Endothelial cell of umbilical vein (primary cell): ENCODE data around the gene MGAT1. TPM values are rescaled to one million over a fixed set of nuclear protein-coding genes. Genes with fewer than 3 reads are reported as not detected.

ENCODE experiments used
- BruUV-seq: library from RNA; stranded (reverse); fragments of 400-500 nt; replicated peaks from 2 replicates; lab custom pipeline; 2021; lab: Mats Ljungman, UMichigan
- CTCF ChIA-PET: fragments of 300-600, 350-600 bp; sonication (Branson Sonifier 250); formaldehyde crosslinking; loops from one replicate; lab custom pipeline; 2021; ENCODE audit warnings: antibody characterized with exemption, inconsistent platforms; lab: Charles Lee
- POLR2A ChIA-PET: fragments of 300-600, 350-600 bp; sonication (Branson Sonifier 250); formaldehyde crosslinking; loops from one replicate; lab custom pipeline; 2021; ENCODE audit warnings: antibody characterized with exemption, inconsistent platforms; lab: Charles Lee
- DNase-seq: peaks from one replicate; pipeline ENCODE4 v3.0.0-alpha.2; 2011; ENCODE audit warnings: low read depth, low spot score
- FAIRE-seq: peaks from 2 replicates; lab custom pipeline; 2011; peaks lifted over from hg19 to GRCh38; lab: Jason Lieb, UNC
- H2AFZ ChIP-seq: 2 replicates; pipeline ENCODE4 v1.6.0; 2012; ENCODE audit warnings: low read depth, low read length, control low read depth, inconsistent platforms
- H3K27ac ChIP-seq: 2 replicates; pipeline ENCODE4 v1.5.1; 2011; ENCODE audit warnings: low read depth, mild to moderate bottlenecking, control low read depth, low read length, moderate library complexity; ENCODE audit not compliant: insufficient read depth
- H3K27me3 ChIP-seq, 2 experiments: 2 replicates each; pipeline versions ENCODE4 v1.6.0 to v1.6.1; 2011; ENCODE audit warnings: low read length in 2 of 2, mixed read lengths in 1 of 2; ENCODE audit not compliant: control insufficient read depth in 2 of 2, insufficient read depth in 2 of 2
- H3K36me3 ChIP-seq, 2 experiments: 2 replicates in 1 of 2; 3 replicates in 1 of 2; pipeline ENCODE4 v1.5.1; 2011; ENCODE audit warnings: low read length in 2 of 2, mild to moderate bottlenecking in 1 of 2, moderate library complexity in 1 of 2; ENCODE audit not compliant: control insufficient read depth in 2 of 2, insufficient read depth in 2 of 2; ENCODE audit errors: extremely low read depth in 1 of 2
- H3K4me1 ChIP-seq: 3 replicates; pipeline ENCODE4 v1.5.1; 2011; ENCODE audit warnings: mild to moderate bottlenecking, low read length; ENCODE audit not compliant: control insufficient read depth, insufficient read depth; ENCODE audit errors: extremely low read depth
- H3K4me2 ChIP-seq: 2 replicates; pipeline ENCODE4 v1.6.1; 2011; ENCODE audit warnings: low read length, control low read depth, mixed read lengths; ENCODE audit not compliant: insufficient read depth
- H3K4me3 ChIP-seq, 3 experiments: fragments of 200-600 bp in 1 of 3; sonication (generic), shearing (Covaris generic) in 1 of 3; replicated peaks in 1 of 3; 2 replicates each; pipeline ENCODE4 v1.5.1; 2011 to 2016; ENCODE audit warnings: control low read depth in 3 of 3, low read length in 3 of 3, mild to moderate bottlenecking in 2 of 3, inconsistent platforms in 1 of 3, low read depth in 1 of 3, moderate library complexity in 1 of 3; ENCODE audit not compliant: insufficient read depth in 1 of 3
- H3K79me2 ChIP-seq: 2 replicates; pipeline ENCODE4 v1.6.0; 2012; ENCODE audit warnings: low read length, inconsistent platforms; ENCODE audit not compliant: control insufficient read depth, insufficient read depth
- H3K9ac ChIP-seq: replicated peaks from 2 replicates; pipeline ENCODE3; 2011; ENCODE audit warnings: low read length, control low read depth; ENCODE audit not compliant: insufficient read depth; ENCODE audit errors: extremely low read depth
- H3K9me1 ChIP-seq: replicated peaks from 3 replicates; pipeline ENCODE4 v1.6.0; 2011; ENCODE audit warnings: mild to moderate bottlenecking, low read length; ENCODE audit not compliant: control insufficient read depth, insufficient read depth; ENCODE audit errors: extremely low read depth
- H3K9me3 ChIP-seq: replicated peaks from 2 replicates; pipeline ENCODE4 v1.5.1; 2012; ENCODE audit warnings: low read length, inconsistent platforms; ENCODE audit not compliant: control insufficient read depth, insufficient read depth
- H4K20me1 ChIP-seq: replicated peaks from 2 replicates; pipeline ENCODE3; 2011; ENCODE audit warnings: mild to moderate bottlenecking, low read length; ENCODE audit not compliant: control insufficient read depth, insufficient read depth; ENCODE audit errors: extremely low read depth
- CTCF ChIP-seq, 2 donors: IDR thresholded peaks; 1 replicate in 1 of 2; 2 replicates in 1 of 2; pipeline ENCODE4 v1.5.1; 2011; ENCODE audit warnings: low read length in 2 of 2, mild to moderate bottlenecking in 2 of 2, moderate library complexity in 2 of 2, control low read depth in 1 of 2, inconsistent platforms in 1 of 2, low read depth in 1 of 2; ENCODE audit not compliant: insufficient read depth in 1 of 2; ENCODE audit errors: extremely low read depth in 1 of 2
- EZH2 ChIP-seq: IDR thresholded peaks from 2 replicates; pipeline ENCODE4 v1.6.1; 2012; ENCODE audit warnings: borderline replicate concordance, low read depth, mild to moderate bottlenecking, moderate library complexity, low read length, inconsistent platforms; ENCODE audit not compliant: severe bottlenecking
- FOS ChIP-seq: IDR thresholded peaks from 2 replicates; pipeline ENCODE4 v1.6.1; 2011; ENCODE audit warnings: mild to moderate bottlenecking, low read length, moderate library complexity, borderline replicate concordance; ENCODE audit not compliant: insufficient read depth
- GATA2 ChIP-seq: IDR thresholded peaks from 2 replicates; pipeline ENCODE4 v1.7.0; 2011; ENCODE audit warnings: low read depth, mild to moderate bottlenecking, moderate library complexity, mixed read lengths, low read length; ENCODE audit not compliant: insufficient read length, insufficient read depth
- MYC ChIP-seq: IDR thresholded peaks from one replicate; pipeline ENCODE4 v1.6.1; 2011; ENCODE audit warnings: mild to moderate bottlenecking, low read depth, low read length
- POLR2AphosphoS5 ChIP-seq: IDR thresholded peaks from 2 replicates; pipeline ENCODE4 v1.6.1; 2012; ENCODE audit warnings: low read depth, mild to moderate bottlenecking, control low read depth, low read length, moderate library complexity; ENCODE audit not compliant: insufficient read depth
- dilution Hi-C: fragments of 300-500 bp; cut with MboI; formaldehyde crosslinking; loops from one replicate; pipeline ENCODE4 v1.15.0; 2019; ENCODE audit warnings: low sequenced_read_pairs; ENCODE audit not compliant: extremely low pct_ligation_motif_present
- intact Hi-C: fragments of 100-400 bp; cut with micrococcal nuclease; formaldehyde crosslinking; loops from one replicate; pipeline ENCODE4 v1.10.0; 2022
- polyA plus RNA-seq, 4 experiments: library from polyadenylated mRNA; depleted of rRNA in 3 of 4; stranded (reverse) in 3 of 4; unstranded in 1 of 4; fragments of >200 nt; gene quantifications; 2 replicates each; pipeline versions ENCODE4 v1.2.1 to v1.2.3, GENCODE V29; 2011 to 2012; ENCODE audit warnings: missing spikeins in 1 of 4
- total RNA-seq: library from RNA; stranded (reverse); gene quantifications from 2 replicates; pipeline ENCODE4 v1.2.3, GENCODE V29; 2021
- TF ChIP-seq, protein P1 (sequence below): IDR thresholded peaks from 2 replicates; pipeline ENCODE4 v1.6.1; 2011; ENCODE audit not compliant: insufficient read depth, insufficient read length

MGAT1 gene
- total and polyA plus RNA-seq, 2 donors (not counting 3 experiments of a cell fraction or from before 2014, with no cell fraction given) = 123 to 126 TPM

DNA sequence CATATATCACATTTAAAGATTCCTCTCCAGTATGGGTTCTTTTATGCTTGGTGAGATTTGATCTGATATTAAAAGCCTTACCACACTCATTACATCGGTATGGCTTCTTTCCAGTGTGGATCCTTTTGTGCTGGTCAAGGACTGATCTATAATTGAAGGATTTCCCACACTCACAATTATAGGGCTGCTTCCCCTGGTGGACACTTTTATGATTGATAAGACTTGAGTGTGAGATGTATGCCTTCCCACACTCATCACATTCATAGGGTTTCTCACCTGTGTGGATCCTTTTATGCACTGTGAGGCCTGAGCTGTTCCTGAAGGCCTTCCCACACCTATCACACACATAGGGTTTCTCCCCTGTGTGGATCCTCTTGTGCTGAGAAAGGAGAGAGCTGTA, 46.3 kb upstream of the MGAT1 start:
- no peak overlapping the region for H2AFZ ChIP-seq
- TF ChIP-seq EZH2 (no peak), CTCF (IDR thresholded peaks at IDR 0.05; ENCODE audit: extremely low read depth in 1 of 2, insufficient read depth in 1 of 2, low read depth in 1 of 2, low read length in 2 of 2) (no peak), POLR2AphosphoS5 (no peak), GATA2 (no peak), MYC (no peak), FOS (no peak)
- TF ChIP-seq, protein P1, sequence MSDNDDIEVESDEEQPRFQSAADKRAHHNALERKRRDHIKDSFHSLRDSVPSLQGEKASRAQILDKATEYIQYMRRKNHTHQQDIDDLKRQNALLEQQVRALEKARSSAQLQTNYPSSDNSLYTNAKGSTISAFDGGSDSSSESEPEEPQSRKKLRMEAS = no peak
- dilution Hi-C loops = no loop called here
- peaks cover 6% of the 10 kb centered on the region for H3K4me1 ChIP-seq
- BruUV-seq = no TSS peak
- H3K27ac ChIP-seq = no peak overlapping the region
- POLR2A ChIA-PET = no interaction called here
- H4K20me1 ChIP-seq = no peaks in the 10 kb centered on the region
- no peaks in the 10 kb centered on the region for H3K9me1 ChIP-seq
- no peak overlapping the region for H3K4me2 ChIP-seq
- no peaks in the 10 kb centered on the region for H3K27me3 ChIP-seq
- CTCF ChIA-PET = no interaction called here
- H3K4me3 ChIP-seq = no peak overlapping the region
- H3K79me2 ChIP-seq = no peaks in the 10 kb centered on the region
- peaks cover 28% of the 10 kb centered on the region for H3K9me3 ChIP-seq
- peaks cover 16 to 24% of the 10 kb centered on the region in 2 experiments for H3K36me3 ChIP-seq
- DNase-seq (no peak), FAIRE-seq (no peak)
- no peak overlapping the region for H3K9ac ChIP-seq
- intact Hi-C loops = no loop called here
